Measurements from ENCODE around the gene SEMA3D.

The SEMA3D gene

GRCh38 chr7:85111761-85112160, 75.1 kb downstream of the SEMA3D start:
- no peaks in the 10 kb centered on the region for H3K79me2 ChIP-seq (ENCODE audit: control insufficient read depth, insufficient read depth, low read length)
- H3K23ac ChIP-seq (ENCODE audit: low read length), result no peak overlapping the region
- H3K4me1 ChIP-seq (ENCODE audit: control insufficient read depth, low read depth, low read length), result no peaks in the 10 kb centered on the region
- no peaks in the 10 kb centered on the region for H3K36me3 ChIP-seq (ENCODE audit: control insufficient read depth, insufficient read depth, low read length)
- no peak overlapping the region for H3K4ac ChIP-seq (ENCODE audit: low read depth, low read length)
- H3K79me1 ChIP-seq (ENCODE audit: low read length), result no peaks in the 10 kb centered on the region
- no peak for DNase-seq
- H3K27me3 ChIP-seq (ENCODE audit: insufficient read depth, low read length, poor library complexity), result no peaks in the 10 kb centered on the region
- H3K27ac ChIP-seq (ENCODE audit: low read depth, low read length), result no peak overlapping the region
- no CpG with 5 or more reads among the region's 1 CpG for WGBS (ENCODE audit: extremely low coverage, insufficient coverage, low lambda C conversion rate)
- no peak overlapping the region for H2BK15ac ChIP-seq (replicated peaks; ENCODE audit: low read depth)
- no peak overlapping the region for H4K8ac ChIP-seq (ENCODE audit: low read depth, low read length)
- H2AK5ac ChIP-seq (ENCODE audit: low read length), result no peak overlapping the region
- no peak overlapping the region for H3K4me3 ChIP-seq (ENCODE audit: low read length)
- H4K5ac ChIP-seq (ENCODE audit: low read length), result no peak overlapping the region
- no peak overlapping the region for H3K56ac ChIP-seq (ENCODE audit: low read length)
- H3K4me2 ChIP-seq (ENCODE audit: low read length), result no peak overlapping the region
- no peak overlapping the region for H2BK5ac ChIP-seq (ENCODE audit: low read length)
- H3K9ac ChIP-seq (ENCODE audit: low read length), result no peak overlapping the region
- H2BK120ac ChIP-seq (ENCODE audit: low read depth, low read length), result no peak overlapping the region
- H3K18ac ChIP-seq (ENCODE audit: low read length), result no peak overlapping the region

- no peak overlapping the region for H3K9ac ChIP-seq (ENCODE audit: low read length)
- no peak overlapping the region for H3K23ac ChIP-seq (ENCODE audit: low read length)
- no peak overlapping the region for H3K4me2 ChIP-seq (ENCODE audit: low read length)
- no peaks in the 10 kb centered on the region for H3K27me3 ChIP-seq (ENCODE audit: insufficient read depth, low read length, poor library complexity)
- H2BK15ac ChIP-seq (replicated peaks; ENCODE audit: low read depth), result no peak overlapping the region
- WGBS (ENCODE audit: extremely low coverage, insufficient coverage, low lambda C conversion rate), result no CpG with 5 or more reads among the region's 5 CpGs
- H3K79me1 ChIP-seq (ENCODE audit: low read length), result no peaks in the 10 kb centered on the region
- H3K4ac ChIP-seq (ENCODE audit: low read depth, low read length), result no peak overlapping the region
- no peaks in the 10 kb centered on the region for H3K36me3 ChIP-seq (ENCODE audit: control insufficient read depth, insufficient read depth, low read length)
- no peaks in the 10 kb centered on the region for H3K4me1 ChIP-seq (ENCODE audit: control insufficient read depth, low read depth, low read length)
- no peak overlapping the region for H2BK5ac ChIP-seq (ENCODE audit: low read length)
- H2BK120ac ChIP-seq (ENCODE audit: low read depth, low read length), result no peak overlapping the region
- H4K8ac ChIP-seq (ENCODE audit: low read depth, low read length), result no peak overlapping the region
- no peak overlapping the region for H3K4me3 ChIP-seq (ENCODE audit: low read length)
- no peak overlapping the region for H3K27ac ChIP-seq (ENCODE audit: low read depth, low read length)
- no peak overlapping the region for H3K18ac ChIP-seq (ENCODE audit: low read length)
- H3K79me2 ChIP-seq (ENCODE audit: control insufficient read depth, insufficient read depth, low read length), result no peaks in the 10 kb centered on the region
- H4K5ac ChIP-seq (ENCODE audit: low read length), result no peak overlapping the region
- no peak overlapping the region for H3K56ac ChIP-seq (ENCODE audit: low read length)
- no peak overlapping the region for H2AK5ac ChIP-seq (ENCODE audit: low read length)
- no peak for DNase-seq
Observed at GRCh38 chr7:85106719-85107118, 80.1 kb downstream of the SEMA3D start.

- Histone ChIP-seq H3K36me3 (ENCODE audit: control insufficient read depth, insufficient read depth, low read length) (no peaks in the 10 kb centered on the region), H2AK5ac (ENCODE audit: low read length) (no peak overlapping the region), H3K4me2 (ENCODE audit: low read length) (no peak overlapping the region), H2BK5ac (ENCODE audit: low read length) (no peak overlapping the region), H3K4me1 (ENCODE audit: control insufficient read depth, low read depth, low read length) (no peaks in the 10 kb centered on the region), H3K9ac (ENCODE audit: low read length) (no peak overlapping the region), H3K4me3 (ENCODE audit: low read length) (no peak overlapping the region), H3K56ac (ENCODE audit: low read length) (no peak overlapping the region), H3K27me3 (ENCODE audit: insufficient read depth, low read length, poor library complexity) (no peaks in the 10 kb centered on the region), H3K18ac (ENCODE audit: low read length) (no peak overlapping the region), H3K23ac (ENCODE audit: low read length) (no peak overlapping the region), H3K4ac (ENCODE audit: low read depth, low read length) (no peak overlapping the region), H2BK15ac (replicated peaks; ENCODE audit: low read depth) (no peak overlapping the region), H3K79me1 (ENCODE audit: low read length) (no peaks in the 10 kb centered on the region), H4K8ac (ENCODE audit: low read depth, low read length) (no peak overlapping the region), H3K27ac (ENCODE audit: low read depth, low read length) (no peak overlapping the region), H2BK120ac (ENCODE audit: low read depth, low read length) (no peak overlapping the region), H4K5ac (ENCODE audit: low read length) (no peak overlapping the region), H3K79me2 (ENCODE audit: control insufficient read depth, insufficient read depth, low read length) (no peaks in the 10 kb centered on the region)
- no peak for DNase-seq
- no CpG with 5 or more reads among the region's 4 CpGs for WGBS (ENCODE audit: extremely low coverage, insufficient coverage, low lambda C conversion rate)
Observed at GRCh38 chr7:85104432-85105205, 82.2 kb downstream of the SEMA3D start.

GRCh38 chr7:85103962-85104361, 82.9 kb downstream of the SEMA3D start:
- Histone ChIP-seq H3K9ac (ENCODE audit: low read length) (no peak overlapping the region), H2BK5ac (ENCODE audit: low read length) (no peak overlapping the region), H3K4ac (ENCODE audit: low read depth, low read length) (no peak overlapping the region), H3K79me2 (ENCODE audit: control insufficient read depth, insufficient read depth, low read length) (no peaks in the 10 kb centered on the region), H3K18ac (ENCODE audit: low read length) (no peak overlapping the region), H3K4me2 (ENCODE audit: low read length) (no peak overlapping the region), H3K36me3 (ENCODE audit: control insufficient read depth, insufficient read depth, low read length) (no peaks in the 10 kb centered on the region), H4K5ac (ENCODE audit: low read length) (no peak overlapping the region), H4K8ac (ENCODE audit: low read depth, low read length) (no peak overlapping the region), H2AK5ac (ENCODE audit: low read length) (no peak overlapping the region), H3K79me1 (ENCODE audit: low read length) (no peaks in the 10 kb centered on the region), H3K56ac (ENCODE audit: low read length) (no peak overlapping the region), H3K4me1 (ENCODE audit: control insufficient read depth, low read depth, low read length) (no peaks in the 10 kb centered on the region), H3K23ac (ENCODE audit: low read length) (no peak overlapping the region), H3K4me3 (ENCODE audit: low read length) (no peak overlapping the region), H3K27me3 (ENCODE audit: insufficient read depth, low read length, poor library complexity) (no peaks in the 10 kb centered on the region), H3K27ac (ENCODE audit: low read depth, low read length) (no peak overlapping the region), H2BK120ac (ENCODE audit: low read depth, low read length) (no peak overlapping the region), H2BK15ac (replicated peaks; ENCODE audit: low read depth) (no peak overlapping the region)
- no peak for DNase-seq

- no peaks in the 10 kb centered on the region for H3K79me1 ChIP-seq (ENCODE audit: low read length)
- H3K9ac ChIP-seq (ENCODE audit: low read length), result no peak overlapping the region
- H4K5ac ChIP-seq (ENCODE audit: low read length), result no peak overlapping the region
- no peaks in the 10 kb centered on the region for H3K27me3 ChIP-seq (ENCODE audit: insufficient read depth, low read length, poor library complexity)
- H3K4me1 ChIP-seq (ENCODE audit: control insufficient read depth, low read depth, low read length), result no peaks in the 10 kb centered on the region
- no peak overlapping the region for H3K23ac ChIP-seq (ENCODE audit: low read length)
- H4K8ac ChIP-seq (ENCODE audit: low read depth, low read length), result no peak overlapping the region
- no peak overlapping the region for H3K27ac ChIP-seq (ENCODE audit: low read depth, low read length)
- no peak overlapping the region for H2AK5ac ChIP-seq (ENCODE audit: low read length)
- H3K4me3 ChIP-seq (ENCODE audit: low read length), result no peak overlapping the region
- no peaks in the 10 kb centered on the region for H3K79me2 ChIP-seq (ENCODE audit: control insufficient read depth, insufficient read depth, low read length)
- no peak overlapping the region for H3K4ac ChIP-seq (ENCODE audit: low read depth, low read length)
- no peak overlapping the region for H2BK5ac ChIP-seq (ENCODE audit: low read length)
- H2BK120ac ChIP-seq (ENCODE audit: low read depth, low read length), result no peak overlapping the region
- no peak for DNase-seq
- H3K18ac ChIP-seq (ENCODE audit: low read length), result no peak overlapping the region
- H3K4me2 ChIP-seq (ENCODE audit: low read length), result no peak overlapping the region
- WGBS (ENCODE audit: extremely low coverage, insufficient coverage, low lambda C conversion rate), result no CpG with 5 or more reads among the region's 3 CpGs
- no peaks in the 10 kb centered on the region for H3K36me3 ChIP-seq (ENCODE audit: control insufficient read depth, insufficient read depth, low read length)
- H3K56ac ChIP-seq (ENCODE audit: low read length), result no peak overlapping the region
- no peak overlapping the region for H2BK15ac ChIP-seq (replicated peaks; ENCODE audit: low read depth)
Observed at GRCh38 chr7:85103357-85103756, 83.5 kb downstream of the SEMA3D start.

- Histone ChIP-seq H3K56ac (ENCODE audit: low read length) (no peak overlapping the region), H3K4ac (ENCODE audit: low read depth, low read length) (no peak overlapping the region), H3K23ac (ENCODE audit: low read length) (no peak overlapping the region), H3K4me2 (ENCODE audit: low read length) (no peak overlapping the region), H3K79me2 (ENCODE audit: control insufficient read depth, insufficient read depth, low read length) (no peaks in the 10 kb centered on the region), H2BK120ac (ENCODE audit: low read depth, low read length) (no peak overlapping the region), H3K4me3 (ENCODE audit: low read length) (no peak overlapping the region), H3K27ac (ENCODE audit: low read depth, low read length) (no peak overlapping the region), H3K27me3 (ENCODE audit: insufficient read depth, low read length, poor library complexity) (no peaks in the 10 kb centered on the region), H3K79me1 (ENCODE audit: low read length) (no peaks in the 10 kb centered on the region), H4K5ac (ENCODE audit: low read length) (no peak overlapping the region), H3K18ac (ENCODE audit: low read length) (no peak overlapping the region), H2BK5ac (ENCODE audit: low read length) (no peak overlapping the region), H3K9ac (ENCODE audit: low read length) (no peak overlapping the region), H2BK15ac (replicated peaks; ENCODE audit: low read depth) (no peak overlapping the region), H3K36me3 (ENCODE audit: control insufficient read depth, insufficient read depth, low read length) (no peaks in the 10 kb centered on the region), H2AK5ac (ENCODE audit: low read length) (no peak overlapping the region), H3K4me1 (ENCODE audit: control insufficient read depth, low read depth, low read length) (no peaks in the 10 kb centered on the region), H4K8ac (ENCODE audit: low read depth, low read length) (no peak overlapping the region)
- no CpG with 5 or more reads among the region's 2 CpGs for WGBS (ENCODE audit: extremely low coverage, insufficient coverage, low lambda C conversion rate)
- DNase-seq, result no peak
Observed at GRCh38 chr7:85102813-85103350, 84.0 kb downstream of the SEMA3D start.

All from mesendoderm (in vitro differentiated cells).